Measurements from ENCODE around the gene GCSAM. TPM values are rescaled to one million over a fixed set of nuclear protein-coding genes. Genes with fewer than 3 reads are reported as not detected.

GCSAM gene
- total RNA-seq, 1 experiment from 2014 or later = not detected

DNA sequence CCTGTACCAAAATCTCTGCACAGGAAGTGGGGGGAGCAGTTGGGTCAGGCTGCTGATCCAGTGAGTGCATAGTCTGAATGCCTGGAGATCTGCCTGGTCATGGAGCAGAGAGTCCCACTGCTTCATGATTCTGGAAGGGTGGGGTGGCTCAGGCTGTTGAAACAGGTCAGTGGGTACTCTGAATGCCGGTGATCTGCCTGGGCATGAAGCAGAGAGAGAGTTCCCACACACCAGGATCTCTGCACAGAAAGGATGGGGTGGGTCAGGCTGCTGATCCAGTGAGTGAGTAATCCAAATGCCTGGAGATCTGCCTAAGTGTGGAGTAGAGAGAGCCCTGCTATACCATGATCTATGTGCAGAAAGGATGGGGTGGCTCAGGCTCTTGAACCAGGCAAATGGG is 16.1 kb upstream of the GCSAM start:
- no peaks in the 10 kb centered on the region for H3K4me1 ChIP-seq (ENCODE audit: insufficient read depth, low read length, poor library complexity, severe bottlenecking)
- H3K27ac ChIP-seq (ENCODE audit: low read depth, low read length, poor library complexity, severe bottlenecking) = no peak overlapping the region
- intact Hi-C loops (cut with micrococcal nuclease; ENCODE audit: unreplicated experiment) = no loop called here
- H3K9me3 ChIP-seq (ENCODE audit: low read depth, low read length, poor library complexity, severe bottlenecking) = no peaks in the 10 kb centered on the region
- ChIA-PET POLR2A (ENCODE audit: low non-redundant PET) (no interaction called here), CTCF (no interaction called here)
- DNase-seq (ENCODE audit: low spot score) = no peak
- H3K36me3 ChIP-seq (ENCODE audit: insufficient read depth, low read length, poor library complexity, severe bottlenecking) = no peaks in the 10 kb centered on the region
- no TSS peak for BruUV-seq (replicated peaks)
- TF ChIP-seq CTCF (conservative IDR thresholded peaks at IDR 0.05; ENCODE audit: low read depth, low read length) = no peak
- TF ChIP-seq EZH2 (IDR thresholded peaks at IDR 0.05; ENCODE audit: borderline replicate concordance, low read depth, low read length, poor library complexity, severe bottlenecking) = no peak
- no peak overlapping the region for H3K4me3 ChIP-seq (ENCODE audit: low read depth, low read length, poor library complexity, severe bottlenecking)
- no peaks in the 10 kb centered on the region for H3K27me3 ChIP-seq (replicated peaks; ENCODE audit: insufficient read depth, low read depth, low read length, poor library complexity)

GRCh38 chr3:112143689-112144088 is 10.6 kb upstream of the GCSAM start:
- ChIA-PET POLR2A (ENCODE audit: low non-redundant PET) (no interaction called here), CTCF (no interaction called here)
- intact Hi-C loops (cut with micrococcal nuclease; ENCODE audit: unreplicated experiment) = no loop called here
- H3K36me3 ChIP-seq (ENCODE audit: insufficient read depth, low read length, poor library complexity, severe bottlenecking) = no peaks in the 10 kb centered on the region
- TF ChIP-seq EZH2 (IDR thresholded peaks at IDR 0.05; ENCODE audit: borderline replicate concordance, low read depth, low read length, poor library complexity, severe bottlenecking) (no peak), CTCF (conservative IDR thresholded peaks at IDR 0.05; ENCODE audit: low read depth, low read length) (no peak)
- no peaks in the 10 kb centered on the region for H3K9me3 ChIP-seq (ENCODE audit: low read depth, low read length, poor library complexity, severe bottlenecking)
- no peak for DNase-seq (ENCODE audit: low spot score)
- no peaks in the 10 kb centered on the region for H3K27me3 ChIP-seq (replicated peaks; ENCODE audit: insufficient read depth, low read depth, low read length, poor library complexity)
- H3K4me3 ChIP-seq (ENCODE audit: low read depth, low read length, poor library complexity, severe bottlenecking) = no peak overlapping the region
- no peaks in the 10 kb centered on the region for H3K4me1 ChIP-seq (ENCODE audit: insufficient read depth, low read length, poor library complexity, severe bottlenecking)
- no peak overlapping the region for H3K27ac ChIP-seq (ENCODE audit: low read depth, low read length, poor library complexity, severe bottlenecking)
- BruUV-seq (replicated peaks) = no TSS peak

GRCh38 chr3:112143251-112143650 is 10.2 kb upstream of the GCSAM start:
- Histone ChIP-seq H3K27ac (ENCODE audit: low read depth, low read length, poor library complexity, severe bottlenecking) (no peak overlapping the region), H3K9me3 (ENCODE audit: low read depth, low read length, poor library complexity, severe bottlenecking) (no peaks in the 10 kb centered on the region), H3K36me3 (ENCODE audit: insufficient read depth, low read length, poor library complexity, severe bottlenecking) (no peaks in the 10 kb centered on the region), H3K4me3 (ENCODE audit: low read depth, low read length, poor library complexity, severe bottlenecking) (no peak overlapping the region), H3K4me1 (ENCODE audit: insufficient read depth, low read length, poor library complexity, severe bottlenecking) (no peaks in the 10 kb centered on the region), H3K27me3 (replicated peaks; ENCODE audit: insufficient read depth, low read depth, low read length, poor library complexity) (no peaks in the 10 kb centered on the region)
- intact Hi-C loops (cut with micrococcal nuclease; ENCODE audit: unreplicated experiment) = no loop called here
- no peak for DNase-seq (ENCODE audit: low spot score)
- CTCF ChIA-PET = no interaction called here
- BruUV-seq (replicated peaks) = no TSS peak
- POLR2A ChIA-PET (ENCODE audit: low non-redundant PET) = no interaction called here
- TF ChIP-seq CTCF (conservative IDR thresholded peaks at IDR 0.05; ENCODE audit: low read depth, low read length) (no peak), EZH2 (IDR thresholded peaks at IDR 0.05; ENCODE audit: borderline replicate concordance, low read depth, low read length, poor library complexity, severe bottlenecking) (no peak)
